Uterus (tissue), 2 donors: ENCODE data around the gene DNM3.

Experiments used
- POLR2A ChIP-seq, 2 donors: fragments of 450-650 bp; IDR thresholded peaks; one replicate each; pipeline ENCODE4 v1.6.1; 2016; ENCODE audit warnings: antibody characterized with exemption in 2 of 2, mild to moderate bottlenecking in 1 of 2, moderate library complexity in 1 of 2
- TF ChIP-seq, protein P1 (sequence below), 4 experiments: fragments of 200-600 bp in 2 of 4; fragments of 450-650 bp in 2 of 4; sonication (generic) in 2 of 4; IDR thresholded peaks; one replicate each; pipeline ENCODE4 v1.5.1; 2016 to 2019; ENCODE audit warnings: antibody characterized with exemption in 4 of 4, mild to moderate bottlenecking in 2 of 4, moderate library complexity in 1 of 4

DNA sequence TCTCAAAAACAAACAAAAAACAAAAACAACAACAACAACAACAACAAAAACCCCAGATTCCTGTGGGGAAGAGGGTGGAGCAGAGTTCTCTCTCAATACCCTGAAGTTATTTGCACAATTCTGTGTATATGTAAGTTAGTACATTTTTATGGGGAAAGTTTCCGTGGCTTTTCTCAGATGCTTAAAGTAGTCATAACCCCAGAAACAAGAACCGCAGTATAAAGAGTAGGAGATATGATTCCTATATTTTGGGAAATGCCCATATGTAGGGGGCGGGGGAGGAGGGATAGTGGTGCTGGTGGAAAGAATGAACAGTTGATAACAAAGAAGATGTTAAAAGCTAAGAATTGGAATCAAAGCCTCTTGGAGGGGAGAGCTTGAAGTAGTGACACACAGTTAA, 131.5 kb downstream of the DNM3 start:
- TF ChIP-seq, protein P1, sequence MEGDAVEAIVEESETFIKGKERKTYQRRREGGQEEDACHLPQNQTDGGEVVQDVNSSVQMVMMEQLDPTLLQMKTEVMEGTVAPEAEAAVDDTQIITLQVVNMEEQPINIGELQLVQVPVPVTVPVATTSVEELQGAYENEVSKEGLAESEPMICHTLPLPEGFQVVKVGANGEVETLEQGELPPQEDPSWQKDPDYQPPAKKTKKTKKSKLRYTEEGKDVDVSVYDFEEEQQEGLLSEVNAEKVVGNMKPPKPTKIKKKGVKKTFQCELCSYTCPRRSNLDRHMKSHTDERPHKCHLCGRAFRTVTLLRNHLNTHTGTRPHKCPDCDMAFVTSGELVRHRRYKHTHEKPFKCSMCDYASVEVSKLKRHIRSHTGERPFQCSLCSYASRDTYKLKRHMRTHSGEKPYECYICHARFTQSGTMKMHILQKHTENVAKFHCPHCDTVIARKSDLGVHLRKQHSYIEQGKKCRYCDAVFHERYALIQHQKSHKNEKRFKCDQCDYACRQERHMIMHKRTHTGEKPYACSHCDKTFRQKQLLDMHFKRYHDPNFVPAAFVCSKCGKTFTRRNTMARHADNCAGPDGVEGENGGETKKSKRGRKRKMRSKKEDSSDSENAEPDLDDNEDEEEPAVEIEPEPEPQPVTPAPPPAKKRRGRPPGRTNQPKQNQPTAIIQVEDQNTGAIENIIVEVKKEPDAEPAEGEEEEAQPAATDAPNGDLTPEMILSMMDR (IDR thresholded peaks at IDR 0.05) = no peak
- no peak for TF ChIP-seq POLR2A (IDR thresholded peaks at IDR 0.05)
